Activated naive CD8-positive, alpha-beta T cell (primary cell): ENCODE measurements around the gene C17orf107.

ENCODE experiments used
- H3K27ac Mint-ChIP-seq: one replicate; pipeline ENCODE4 v1.8.0; 2021; ENCODE audit warnings: mixed read lengths
- H3K27me3 Mint-ChIP-seq: one replicate; pipeline ENCODE4 v1.8.0; 2021; ENCODE audit warnings: mixed read lengths
- H3K36me3 Mint-ChIP-seq: one replicate; pipeline ENCODE4 v1.8.0; 2021; ENCODE audit warnings: mixed read lengths
- H3K4me1 Mint-ChIP-seq: one replicate; pipeline ENCODE4 v1.8.0; 2021; ENCODE audit warnings: low read depth, mixed read lengths
- H3K4me3 Mint-ChIP-seq: one replicate; pipeline ENCODE4 v1.8.0; 2021; ENCODE audit warnings: mild to moderate bottlenecking, mixed read lengths
- H3K9me3 Mint-ChIP-seq: one replicate; pipeline ENCODE4 v1.8.0; 2021; ENCODE audit warnings: low read depth, mixed read lengths

C17orf107 gene

DNA sequence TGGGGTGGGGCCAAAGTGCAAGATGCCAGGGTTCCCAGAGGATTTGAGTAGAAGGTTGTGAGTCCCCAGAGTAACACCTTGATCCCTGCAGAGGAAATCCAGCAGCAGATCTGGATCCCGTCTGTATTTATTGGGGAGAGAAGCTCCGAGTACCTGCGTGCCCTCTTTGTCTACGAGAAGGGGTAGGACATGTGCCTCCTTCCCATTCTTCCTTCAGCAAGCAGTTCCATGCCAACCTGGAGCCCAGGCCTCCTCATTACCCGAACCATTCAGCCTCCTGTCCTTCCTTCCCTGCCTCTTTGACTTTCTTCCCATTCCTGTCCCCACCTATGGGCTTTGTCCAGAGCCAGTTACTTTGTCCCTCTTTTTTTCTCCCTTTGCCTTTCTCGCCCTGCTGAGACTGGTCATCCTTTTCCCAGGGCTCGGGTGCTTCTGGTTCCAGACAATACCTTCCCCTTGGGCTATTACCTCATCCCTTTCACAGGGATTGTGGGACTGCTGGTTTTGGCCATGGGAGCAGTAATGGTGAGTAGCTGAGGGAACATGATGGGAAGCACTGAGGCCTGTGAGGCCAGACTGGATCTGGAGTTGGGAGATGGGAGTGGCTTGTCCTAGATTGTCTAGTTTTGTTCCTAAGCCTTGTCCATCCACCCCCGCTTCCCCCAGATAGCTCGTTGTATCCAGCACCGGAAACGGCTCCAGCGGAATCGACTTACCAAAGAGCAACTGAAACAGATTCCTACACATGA, 43.6 kb downstream of the C17orf107 start:
- Mint-ChIP-seq H3K27ac (peak overlapping the region; percentile 99), H3K9me3 (no peaks in the 10 kb centered on the region), H3K36me3 (peaks cover 22% of the 10 kb centered on the region), H3K27me3 (no peaks in the 10 kb centered on the region), H3K4me3 (peak overlapping the region; percentile 56), H3K4me1 (peaks cover 60% of the 10 kb centered on the region)

DNA sequence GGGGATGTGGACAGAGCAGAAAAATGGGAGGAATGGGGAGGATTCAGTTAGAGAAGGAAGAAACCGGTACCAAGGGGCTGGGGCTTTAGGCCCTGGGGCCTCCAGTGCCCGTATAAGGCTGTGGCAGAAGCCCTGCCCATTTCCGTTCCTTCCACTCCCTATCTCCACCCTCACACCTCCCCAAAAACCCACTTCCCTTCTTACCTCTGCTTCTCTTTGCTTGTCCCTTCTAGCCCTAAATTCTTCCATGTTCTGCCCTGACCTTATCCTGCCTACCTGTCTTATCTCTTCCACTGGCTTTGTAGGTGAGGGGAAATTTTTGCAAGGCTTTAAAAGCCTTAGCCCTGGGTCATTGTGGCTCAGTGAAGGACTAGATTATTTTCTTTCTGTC, 44.8 kb downstream of the C17orf107 start:
- no peaks in the 10 kb centered on the region for H3K27me3 Mint-ChIP-seq
- H3K9me3 Mint-ChIP-seq: no peaks in the 10 kb centered on the region
- peaks cover 22% of the 10 kb centered on the region for H3K36me3 Mint-ChIP-seq
- peak overlapping the region; percentile 97 for H3K4me3 Mint-ChIP-seq
- H3K4me1 Mint-ChIP-seq: peaks cover 52% of the 10 kb centered on the region
- H3K27ac Mint-ChIP-seq: peak overlapping the region; percentile 99

DNA sequence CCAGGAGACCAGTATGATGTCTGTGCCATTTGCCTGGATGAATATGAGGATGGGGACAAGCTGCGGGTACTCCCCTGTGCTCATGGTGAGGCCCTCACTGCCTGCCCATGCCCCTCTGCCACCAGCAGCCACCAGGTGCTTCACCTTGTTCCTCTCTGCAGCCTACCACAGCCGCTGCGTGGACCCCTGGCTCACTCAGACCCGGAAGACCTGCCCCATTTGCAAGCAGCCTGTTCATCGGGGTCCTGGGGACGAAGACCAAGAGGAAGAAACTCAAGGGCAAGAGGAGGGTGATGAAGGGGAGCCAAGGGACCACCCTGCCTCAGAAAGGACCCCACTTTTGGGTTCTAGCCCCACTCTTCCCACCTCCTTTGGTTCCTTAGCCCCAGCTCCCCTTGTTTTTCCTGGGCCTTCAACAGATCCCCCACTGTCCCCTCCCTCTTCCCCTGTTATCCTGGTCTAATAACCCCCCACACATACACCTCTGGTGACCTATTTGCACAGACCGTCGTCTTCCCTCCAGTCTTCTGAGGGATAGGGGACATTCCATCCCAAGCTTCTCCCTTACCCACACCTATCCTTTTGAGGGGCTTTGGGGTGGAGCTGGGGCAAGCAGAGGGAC, 45.3 kb downstream of the C17orf107 start:
- Mint-ChIP-seq H3K27me3 (no peaks in the 10 kb centered on the region), H3K4me3 (peak overlapping the region; percentile 97), H3K27ac (peak overlapping the region; percentile 99), H3K9me3 (no peaks in the 10 kb centered on the region), H3K4me1 (peaks cover 50% of the 10 kb centered on the region), H3K36me3 (peaks cover 22% of the 10 kb centered on the region)

DNA sequence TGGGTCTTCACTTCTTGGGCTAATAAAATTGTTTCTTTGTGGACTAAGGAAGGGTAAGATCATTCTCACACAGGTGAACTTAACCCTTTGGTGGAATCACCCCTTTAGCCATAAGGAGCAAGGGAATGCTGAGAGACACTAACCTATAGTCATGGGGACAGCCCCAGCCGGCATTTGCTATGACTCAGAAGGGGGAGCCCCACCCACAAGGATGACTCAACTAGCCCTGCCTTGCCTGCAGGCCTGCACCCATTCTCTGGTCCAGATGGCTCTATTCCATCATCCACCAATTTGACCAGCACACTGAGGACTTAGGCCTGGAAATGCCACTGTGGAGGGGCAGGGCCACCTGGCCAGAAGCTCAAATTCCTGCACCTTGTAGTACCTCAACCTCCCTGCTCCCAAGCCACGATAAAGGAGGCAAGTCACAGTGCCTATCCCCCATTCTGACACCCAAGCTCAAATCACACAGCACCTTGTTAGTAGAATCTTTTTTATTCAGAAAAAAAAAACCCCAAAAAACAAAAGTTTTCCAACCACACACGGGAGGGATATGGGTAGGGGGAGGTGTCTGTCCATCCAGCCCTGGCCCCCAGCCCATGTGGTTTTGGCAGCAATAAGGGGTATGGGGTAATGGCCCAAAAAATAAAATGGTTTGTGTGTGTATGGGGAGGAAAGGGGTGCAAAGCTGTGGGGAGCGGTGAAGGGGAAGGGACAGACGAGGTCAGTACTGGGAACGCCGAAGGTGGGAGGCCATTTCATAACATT, 46.0 kb downstream of the C17orf107 start:
- Mint-ChIP-seq H3K4me3 (peak overlapping the region; percentile 97), H3K36me3 (peaks cover 22% of the 10 kb centered on the region), H3K27me3 (no peaks in the 10 kb centered on the region), H3K4me1 (peaks cover 50% of the 10 kb centered on the region), H3K27ac (peak overlapping the region; percentile 99), H3K9me3 (no peaks in the 10 kb centered on the region)

DNA sequence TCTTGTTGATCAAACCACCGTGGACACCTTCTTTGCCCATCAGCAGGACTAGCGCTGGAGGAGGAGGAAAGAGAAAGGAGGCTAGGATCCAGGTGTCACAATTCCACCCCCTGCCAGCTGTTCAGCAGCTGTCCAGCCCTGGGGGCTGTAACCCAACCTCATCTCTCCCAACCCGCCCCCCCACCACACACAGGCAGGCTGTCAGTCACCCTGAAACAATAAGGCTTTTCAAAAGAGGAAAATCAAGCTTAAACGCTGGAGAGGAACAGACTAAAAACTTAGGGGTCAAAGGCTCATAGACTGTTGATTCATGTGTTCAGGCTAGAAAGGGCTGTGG, 46.6 kb downstream of the C17orf107 start:
- peaks cover 22% of the 10 kb centered on the region for H3K36me3 Mint-ChIP-seq
- no peaks in the 10 kb centered on the region for H3K27me3 Mint-ChIP-seq
- peaks cover 53% of the 10 kb centered on the region for H3K4me1 Mint-ChIP-seq
- no peaks in the 10 kb centered on the region for H3K9me3 Mint-ChIP-seq
- H3K27ac Mint-ChIP-seq: peak overlapping the region; percentile 99
- peak overlapping the region; percentile 97 for H3K4me3 Mint-ChIP-seq

DNA sequence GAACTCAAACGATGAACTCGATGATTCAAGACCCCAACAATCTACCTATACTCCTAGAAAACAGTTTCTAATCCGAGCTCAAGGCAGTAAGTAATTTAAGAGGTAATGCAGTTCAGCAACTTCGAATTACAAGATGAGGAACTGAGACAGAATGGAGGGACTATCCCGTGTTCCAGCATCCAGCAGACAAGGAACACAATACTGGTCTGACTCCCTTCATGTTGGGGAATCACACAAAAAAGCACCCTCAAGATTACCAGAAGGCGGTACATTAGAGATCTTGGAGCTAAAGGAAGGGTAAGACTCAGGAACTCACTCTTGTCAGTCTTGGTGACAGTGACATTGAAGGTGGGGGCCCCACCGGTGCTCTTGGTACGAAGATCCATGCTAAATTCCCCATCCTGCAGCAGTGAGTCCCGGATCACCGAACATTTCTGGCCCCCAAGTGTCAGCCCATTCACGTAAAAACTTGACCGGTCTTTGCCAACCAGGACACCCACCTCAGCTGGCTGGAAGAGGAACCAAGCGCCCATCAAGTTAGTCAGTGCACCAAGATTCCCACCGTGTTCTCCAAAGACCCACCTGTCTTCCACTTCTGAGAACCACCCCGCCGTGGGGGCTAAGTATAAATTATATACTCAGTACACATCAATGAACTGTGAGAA, 47.1 kb downstream of the C17orf107 start:
- Mint-ChIP-seq H3K9me3 (no peaks in the 10 kb centered on the region), H3K36me3 (peaks cover 22% of the 10 kb centered on the region), H3K27ac (peak overlapping the region; percentile 89), H3K4me3 (peak overlapping the region; percentile 97), H3K4me1 (peaks cover 52% of the 10 kb centered on the region), H3K27me3 (no peaks in the 10 kb centered on the region)

DNA sequence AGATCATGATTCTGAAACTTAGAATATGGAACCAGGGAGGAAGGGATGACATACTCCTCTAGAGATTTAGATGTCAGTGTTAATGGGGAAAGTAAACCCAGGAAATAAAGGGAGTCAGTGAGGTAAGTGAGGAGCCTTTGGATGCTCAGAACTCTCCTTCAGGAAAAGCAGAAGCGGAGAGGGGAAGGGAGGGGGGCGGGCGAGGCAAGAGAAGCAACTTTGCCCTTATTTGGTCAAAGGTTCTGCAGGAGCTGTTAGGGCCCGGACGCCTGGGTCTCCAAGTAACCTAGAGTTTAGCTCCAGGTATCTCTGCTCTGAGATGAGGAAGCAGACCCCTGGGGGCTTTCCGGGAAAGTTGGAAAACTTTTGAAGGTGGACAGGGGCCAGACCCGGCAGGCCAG, 47.7 kb downstream of the C17orf107 start:
- H3K27ac Mint-ChIP-seq: peak overlapping the region; percentile 89
- peaks cover 18% of the 10 kb centered on the region for H3K36me3 Mint-ChIP-seq
- peak overlapping the region; percentile 97 for H3K4me3 Mint-ChIP-seq
- H3K27me3 Mint-ChIP-seq: no peaks in the 10 kb centered on the region
- no peaks in the 10 kb centered on the region for H3K9me3 Mint-ChIP-seq
- peaks cover 47% of the 10 kb centered on the region for H3K4me1 Mint-ChIP-seq

DNA sequence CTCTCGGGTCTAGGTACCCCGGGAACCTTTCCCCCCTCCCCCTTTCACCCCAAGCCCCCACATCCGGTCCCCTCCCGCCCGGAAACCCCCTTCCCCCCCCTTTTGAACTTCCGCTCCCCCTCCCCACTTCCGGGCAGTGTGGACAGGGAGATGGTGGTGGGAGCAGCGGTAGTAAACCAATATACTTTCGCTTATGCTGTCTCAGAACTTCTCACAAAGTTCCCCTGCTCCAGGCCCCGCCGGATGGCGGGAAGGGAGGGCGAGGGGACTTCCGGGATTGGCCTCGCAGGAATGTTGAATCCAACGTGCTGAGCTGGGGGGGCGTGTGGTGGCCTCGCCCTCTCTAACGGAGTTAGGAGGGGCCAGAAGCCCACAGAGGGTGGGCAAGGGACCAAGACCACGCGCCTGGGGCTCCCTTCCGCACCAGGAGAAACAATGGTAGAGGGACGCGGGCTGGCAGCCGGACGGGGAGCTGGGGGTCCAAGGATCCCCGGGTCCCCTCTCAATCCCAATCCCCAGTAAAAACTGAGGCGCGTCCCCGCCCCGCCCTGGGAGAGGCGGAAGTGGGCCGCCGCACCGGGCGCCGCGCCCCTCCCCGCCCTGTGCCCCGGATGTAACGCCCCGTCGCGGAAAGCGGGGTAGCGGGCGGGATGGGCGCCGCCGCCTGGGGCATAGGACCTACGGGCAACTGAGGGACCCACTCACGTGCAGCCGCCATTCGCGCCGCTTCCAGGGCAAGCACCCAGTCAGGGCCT, 48.3 kb downstream of the C17orf107 start:
- Mint-ChIP-seq H3K4me3 (peak overlapping the region; percentile 97), H3K4me1 (peaks cover 41% of the 10 kb centered on the region), H3K27ac (peak overlapping the region; percentile 96), H3K9me3 (no peaks in the 10 kb centered on the region), H3K27me3 (no peaks in the 10 kb centered on the region), H3K36me3 (peaks cover 18% of the 10 kb centered on the region)

DNA sequence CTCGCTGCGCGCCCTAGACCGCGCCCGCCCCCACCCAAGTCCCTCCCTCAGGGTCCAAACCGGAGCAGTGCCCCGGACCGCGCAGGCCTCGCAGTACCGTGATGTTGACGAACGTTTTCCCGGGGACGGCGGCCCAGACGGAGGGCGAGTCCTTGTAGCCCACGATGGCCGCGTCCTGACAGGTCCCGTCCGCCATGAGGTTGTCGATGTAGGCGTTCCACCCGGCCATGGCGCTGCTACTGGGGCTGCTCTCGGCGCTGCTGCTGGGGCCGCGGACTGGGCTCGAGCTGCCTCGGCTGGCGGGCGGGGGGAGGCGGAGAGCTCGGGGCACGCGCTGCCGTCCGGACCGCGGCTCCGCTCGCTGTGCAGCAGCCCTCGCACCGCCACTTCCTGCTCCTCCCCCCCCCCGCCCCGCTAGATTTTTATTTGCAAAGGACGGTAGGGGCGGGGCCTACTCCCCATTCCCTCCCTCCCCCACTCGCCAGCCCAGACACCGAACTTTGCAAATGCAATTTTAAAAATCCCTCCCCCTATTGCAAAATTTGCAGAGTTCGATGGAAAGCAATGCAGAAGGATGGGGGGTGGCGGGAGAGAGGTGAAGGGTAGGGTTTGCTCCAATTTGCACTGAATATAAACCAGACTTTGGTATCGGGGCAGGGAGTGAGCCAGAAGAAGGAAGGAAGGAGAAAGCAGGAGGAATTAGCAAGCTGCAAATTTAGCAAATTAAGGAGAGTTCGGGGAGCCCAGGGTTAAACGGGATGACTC, 49.0 kb downstream of the C17orf107 start, which contains the start of gene PFN1:
Gene PFN1, minus strand, starts transcription at position 365 of the 765 bp plus-strand sequence. Its CDS starts 136 bp downstream, at position 229.
- H3K27me3 Mint-ChIP-seq: no peaks in the 10 kb centered on the region
- peak within 1 kb of the TSS; percentile 97 for H3K4me3 Mint-ChIP-seq
- peaks cover 15% of the 10 kb centered on the region for H3K36me3 Mint-ChIP-seq
- H3K9me3 Mint-ChIP-seq: no peaks in the 10 kb centered on the region
- H3K27ac Mint-ChIP-seq: peak within 1 kb of the TSS; percentile 100
- H3K4me1 Mint-ChIP-seq: peaks cover 34% of the 10 kb centered on the region

DNA sequence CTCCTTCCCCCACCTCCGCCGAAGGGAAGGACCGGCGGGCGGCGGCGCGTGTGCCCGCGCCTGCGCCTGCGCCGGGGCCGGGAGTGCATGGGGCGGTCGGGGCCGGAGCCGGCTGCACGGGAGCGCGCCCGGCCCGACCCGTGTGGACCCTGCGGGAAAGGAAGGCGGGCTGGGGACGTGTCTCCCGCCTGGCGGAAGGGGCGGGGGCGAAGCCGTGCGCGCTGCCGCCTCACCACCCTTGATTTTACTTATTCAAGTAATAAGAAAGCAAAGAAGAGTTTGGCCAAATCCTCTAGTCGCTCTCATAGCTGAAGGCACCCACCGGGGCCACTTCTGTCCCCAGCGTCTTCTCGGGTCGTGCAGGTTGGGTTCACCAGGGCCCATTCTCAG, 49.6 kb downstream of the C17orf107 start:
- Mint-ChIP-seq H3K4me1 (peaks cover 29% of the 10 kb centered on the region), H3K9me3 (no peaks in the 10 kb centered on the region), H3K4me3 (peak overlapping the region; percentile 97), H3K27ac (peak overlapping the region; percentile 100), H3K27me3 (no peaks in the 10 kb centered on the region), H3K36me3 (peaks cover 15% of the 10 kb centered on the region)

DNA sequence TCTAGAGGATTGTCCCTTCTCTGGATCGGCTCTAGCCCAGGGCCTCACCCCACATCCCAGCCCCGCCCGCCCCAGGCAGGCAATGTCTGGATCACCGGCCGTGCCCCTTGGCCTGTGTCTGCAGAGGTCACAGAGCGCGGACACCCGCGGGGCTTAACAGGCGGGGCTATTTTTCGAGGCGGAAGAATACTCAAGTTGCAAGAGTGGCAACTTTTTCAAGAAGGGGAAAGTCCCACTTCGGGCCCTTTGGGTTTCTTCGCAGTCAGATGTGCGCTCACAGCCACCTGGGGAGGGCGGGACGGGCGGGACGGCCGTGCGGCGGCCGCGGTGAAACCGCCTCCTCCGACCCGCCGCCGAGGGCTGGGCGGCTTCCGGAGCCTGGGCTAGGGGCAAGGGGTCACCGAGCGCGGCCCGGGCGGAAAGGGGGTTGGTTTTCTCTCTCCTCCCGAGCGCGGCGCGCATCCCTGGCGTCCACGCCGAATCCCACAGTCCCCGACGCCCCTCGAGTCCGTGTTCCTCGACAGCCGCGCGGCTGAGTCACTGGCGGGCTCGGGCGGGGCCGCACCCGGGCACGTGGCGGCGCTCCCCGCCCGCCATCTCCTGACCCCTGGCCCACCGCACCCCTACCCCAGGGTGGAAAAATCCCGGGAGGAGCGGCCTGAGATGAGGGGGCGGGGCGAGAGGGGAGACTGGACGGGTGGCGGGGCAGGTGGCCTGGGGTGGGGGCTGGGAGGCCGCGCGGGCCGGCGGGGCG, 50.2 kb downstream of the C17orf107 start:
- Mint-ChIP-seq H3K4me1 (peaks cover 24% of the 10 kb centered on the region), H3K36me3 (peaks cover 15% of the 10 kb centered on the region), H3K9me3 (no peaks in the 10 kb centered on the region), H3K27ac (peak overlapping the region; percentile 88), H3K27me3 (no peaks in the 10 kb centered on the region), H3K4me3 (peak overlapping the region; percentile 97)

DNA sequence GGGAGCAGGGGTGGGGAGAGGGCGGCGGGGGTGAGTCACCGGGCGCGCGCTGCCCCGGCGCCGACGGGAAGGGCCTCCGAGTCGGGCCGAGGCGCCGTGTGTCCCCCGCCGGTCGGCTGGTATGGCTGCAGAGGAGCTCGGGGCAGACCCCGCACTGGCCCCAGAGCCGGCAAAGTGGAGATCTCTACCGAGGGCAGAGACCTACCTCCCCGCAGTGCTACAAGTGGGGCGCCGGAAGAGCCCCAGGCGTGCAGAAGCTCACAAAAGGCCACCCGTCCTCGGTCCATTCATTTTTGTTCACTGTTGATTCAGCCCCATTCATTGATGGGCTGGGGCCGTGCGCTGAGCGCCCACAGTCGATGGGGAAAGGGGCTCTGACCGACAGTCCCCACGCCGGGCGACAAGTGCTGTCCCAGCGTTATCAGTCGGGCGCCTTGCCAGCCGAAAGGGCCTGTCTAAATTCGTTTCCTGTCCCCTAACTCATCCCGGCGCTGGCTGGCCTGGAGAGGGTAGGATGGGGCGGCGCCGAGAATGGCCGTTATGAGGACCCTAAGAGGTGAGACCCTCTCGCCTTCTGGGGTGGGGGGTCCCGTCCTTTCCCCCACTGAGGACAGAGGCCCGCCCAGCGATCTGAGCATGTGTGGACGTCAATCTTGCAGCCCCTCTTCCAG, 50.9 kb downstream of the C17orf107 start:
- H3K27ac Mint-ChIP-seq: peak overlapping the region; percentile 97
- peaks cover 13% of the 10 kb centered on the region for H3K36me3 Mint-ChIP-seq
- peak overlapping the region; percentile 88 for H3K4me3 Mint-ChIP-seq
- H3K27me3 Mint-ChIP-seq: no peaks in the 10 kb centered on the region
- no peaks in the 10 kb centered on the region for H3K9me3 Mint-ChIP-seq
- peaks cover 16% of the 10 kb centered on the region for H3K4me1 Mint-ChIP-seq
